ENCODE data around the gene PLCL2.

PLCL2 gene

GRCh38 chr3:16995601-16996000, 110.8 kb downstream of the PLCL2 start:
- Histone ChIP-seq H3K27ac (ENCODE audit: low read length) (no peak overlapping the region), H3K4me3 (ENCODE audit: low read depth in 1 of 2, low read length in 2 of 2) (no peak overlapping the region), H3K4me1 (ENCODE audit: insufficient read depth, low read length) (no peaks in the 10 kb centered on the region), H2AFZ (ENCODE audit: low read depth, low read length) (no peak overlapping the region), H3K36me3 (ENCODE audit: insufficient read depth, low read length) (no peaks in the 10 kb centered on the region), H4K20me1 (ENCODE audit: insufficient read depth, low read length) (peaks cover 4% of the 10 kb centered on the region; the same call in 1 of the 2 replicates), H3K27me3 (ENCODE audit: insufficient read depth, low read length, poor library complexity) (no peaks in the 10 kb centered on the region), H3K4me2 (ENCODE audit: insufficient read depth, low read length) (no peak overlapping the region), H3K79me2 (ENCODE audit: insufficient read depth, low read length) (peaks cover 9% of the 10 kb centered on the region; the same call in 1 of the 2 replicates), H3K9me3 (ENCODE audit: insufficient read depth, low read length, severe bottlenecking) (no peaks in the 10 kb centered on the region), H3K9ac (ENCODE audit: low read depth, low read length) (no peak overlapping the region)
- no peak for ATAC-seq (ENCODE audit: insufficient read depth, low read depth)
- no peak for TF ChIP-seq EZH2 (IDR thresholded peaks at IDR 0.05; ENCODE audit: borderline replicate concordance, low read depth, low read length, severe bottlenecking)
- no peak for TF ChIP-seq CTCF (IDR thresholded peaks at IDR 0.05; ENCODE audit: borderline replicate concordance, extremely low read depth, low read length, poor library complexity, severe bottlenecking)
- no peak for DNase-seq

GRCh38 chr3:16998236-16998923, 113.6 kb downstream of the PLCL2 start:
- H2AFZ ChIP-seq (ENCODE audit: low read depth, low read length): no peak overlapping the region
- no peaks in the 10 kb centered on the region for H3K4me1 ChIP-seq (ENCODE audit: insufficient read depth, low read length)
- no peak overlapping the region for H3K9ac ChIP-seq (ENCODE audit: low read depth, low read length)
- TF ChIP-seq CTCF (IDR thresholded peaks at IDR 0.05; ENCODE audit: borderline replicate concordance, extremely low read depth, low read length, poor library complexity, severe bottlenecking) (no peak), EZH2 (IDR thresholded peaks at IDR 0.05; ENCODE audit: borderline replicate concordance, low read depth, low read length, severe bottlenecking) (no peak)
- ATAC-seq (ENCODE audit: insufficient read depth, low read depth) (no peak), DNase-seq (no peak)
- H3K9me3 ChIP-seq (ENCODE audit: insufficient read depth, low read length, severe bottlenecking): peaks cover 3% of the 10 kb centered on the region
- no peak overlapping the region for H3K27ac ChIP-seq (ENCODE audit: low read length)
- no peak overlapping the region for H3K4me3 ChIP-seq (ENCODE audit: low read depth in 1 of 2, low read length in 2 of 2)
- H4K20me1 ChIP-seq (ENCODE audit: insufficient read depth, low read length): peaks cover 3% of the 10 kb centered on the region; the same call in 1 of the 2 replicates
- H3K27me3 ChIP-seq (ENCODE audit: insufficient read depth, low read length, poor library complexity): no peaks in the 10 kb centered on the region
- no peak overlapping the region for H3K4me2 ChIP-seq (ENCODE audit: insufficient read depth, low read length)
- H3K36me3 ChIP-seq (ENCODE audit: insufficient read depth, low read length): no peaks in the 10 kb centered on the region
- peaks cover 9% of the 10 kb centered on the region; the same call in 1 of the 2 replicates for H3K79me2 ChIP-seq (ENCODE audit: insufficient read depth, low read length)

GRCh38 chr3:16999161-16999560, 114.4 kb downstream of the PLCL2 start:
- TF ChIP-seq CTCF (IDR thresholded peaks at IDR 0.05; ENCODE audit: borderline replicate concordance, extremely low read depth, low read length, poor library complexity, severe bottlenecking) (no peak), EZH2 (IDR thresholded peaks at IDR 0.05; ENCODE audit: borderline replicate concordance, low read depth, low read length, severe bottlenecking) (no peak)
- Histone ChIP-seq H3K27ac (ENCODE audit: low read length) (no peak overlapping the region), H4K20me1 (ENCODE audit: insufficient read depth, low read length) (peaks cover 4% of the 10 kb centered on the region; the same call in 1 of the 2 replicates), H3K27me3 (ENCODE audit: insufficient read depth, low read length, poor library complexity) (no peaks in the 10 kb centered on the region), H3K79me2 (ENCODE audit: insufficient read depth, low read length) (peaks cover 9% of the 10 kb centered on the region; the same call in 1 of the 2 replicates), H3K4me3 (ENCODE audit: low read depth in 1 of 2, low read length in 2 of 2) (no peak overlapping the region), H3K4me1 (ENCODE audit: insufficient read depth, low read length) (no peaks in the 10 kb centered on the region), H3K9ac (ENCODE audit: low read depth, low read length) (no peak overlapping the region), H3K9me3 (ENCODE audit: insufficient read depth, low read length, severe bottlenecking) (peaks cover 3% of the 10 kb centered on the region), H3K36me3 (ENCODE audit: insufficient read depth, low read length) (no peaks in the 10 kb centered on the region), H3K4me2 (ENCODE audit: insufficient read depth, low read length) (no peak overlapping the region), H2AFZ (ENCODE audit: low read depth, low read length) (no peak overlapping the region)
- no peak for DNase-seq
- ATAC-seq (ENCODE audit: insufficient read depth, low read depth): no peak

Data from DND-41 (cell line).